ENCODE data around the gene PDK4.

- TF ChIP-seq THAP7 (CRISPR knock-in tag; IDR thresholded peaks at IDR 0.05) (no peak), FOSL1 (tag; conservative IDR thresholded peaks at IDR 0.05) (no peak), CBX8 (IDR thresholded peaks at IDR 0.05; ENCODE audit: borderline replicate concordance, extremely low read depth, low read depth, low read length, poor library complexity, severe bottlenecking) (no peak), EZH2 (IDR thresholded peaks at IDR 0.05; ENCODE audit: borderline replicate concordance, low read depth, low read length) (no peak), ZNF699 (CRISPR knock-in tag; IDR thresholded peaks at IDR 0.05; ENCODE audit: insufficient replicate concordance) (no peak), JUN (IDR thresholded peaks at IDR 0.05; ENCODE audit: borderline replicate concordance, low read depth, low read length) (no peak), JUN (CRISPR knock-in tag; IDR thresholded peaks at IDR 0.05; ENCODE audit: borderline replicate concordance) (no peak), RAD21 (CRISPR knock-in tag; conservative IDR thresholded peaks at IDR 0.05 in 1 of 2, IDR thresholded peaks at IDR 0.05 in 1 of 2) (no peak), SAFB2 (IDR thresholded peaks at IDR 0.05; ENCODE audit: borderline replicate concordance, low read depth, low read length, severe bottlenecking) (no peak), ZNF512 (tag; IDR thresholded peaks at IDR 0.05) (no peak), RNF219 (CRISPR knock-in tag; IDR thresholded peaks at IDR 0.05) (no peak), NFXL1 (CRISPR knock-in tag; IDR thresholded peaks at IDR 0.05) (no peak), ZNF76 (CRISPR knock-in tag; IDR thresholded peaks at IDR 0.05; ENCODE audit: borderline replicate concordance) (no peak), TEAD4 (IDR thresholded peaks at IDR 0.05; ENCODE audit: low read length) (no peak), TEAD4 (CRISPR knock-in tag; IDR thresholded peaks at IDR 0.05; ENCODE audit: borderline replicate concordance) (no peak)
These were observed 11.4 kb downstream of the PDK4 start for GRCh38 chr7:95584769-95585425.

All from K562 (cell line).